ENCODE measurements around the gene HRH1. TPM values are rescaled to one million over a fixed set of nuclear protein-coding genes. Genes with fewer than 3 reads are reported as not detected.

HRH1 gene
- total and polyA plus RNA-seq, 9 donors = 3.4 to 24.1 (median 6.0) TPM

GRCh38 chr3:11282250-11283138, 128.2 kb downstream of the HRH1 start:
- Histone ChIP-seq H3K4me3 (no peak overlapping the region), H3K27ac (peak overlapping the region in 1 of 2 donors; percentile 41), H3K27me3 (no peaks in the 10 kb centered on the region), H3K4me1 (ENCODE audit: insufficient read depth) (peaks cover 12% of the 10 kb centered on the region), H3K9me3 (no peaks in the 10 kb centered on the region), H3K36me3 (no peaks in the 10 kb centered on the region)
- TF ChIP-seq EP300 (IDR thresholded peaks at IDR 0.05) = no peak
- no peak for TF ChIP-seq POLR2A (IDR thresholded peaks at IDR 0.05)
- no peak for TF ChIP-seq CTCF (IDR thresholded peaks at IDR 0.05)
- intact Hi-C loops (cut with DNase I) = no loop called here
- 9 to 13% (median 10%) methylated on average over 5 of the region's 5 CpGs for WGBS, 3 donors
- DNase-seq = peak; percentile 48 to 74 (median 69)

- WGBS, 3 donors = 4 to 13% (median 7%) methylated on average over 1 of the region's 1 CpG
- Histone ChIP-seq H3K36me3 (no peaks in the 10 kb centered on the region), H3K27ac (peak overlapping the region in 1 of 2 donors; percentile 41), H3K27me3 (no peaks in the 10 kb centered on the region), H3K4me1 (ENCODE audit: insufficient read depth) (peaks cover 13% of the 10 kb centered on the region), H3K4me3 (no peak overlapping the region), H3K9me3 (no peaks in the 10 kb centered on the region)
- DNase-seq = no peak
- TF ChIP-seq POLR2A (IDR thresholded peaks at IDR 0.05) (no peak), EP300 (IDR thresholded peaks at IDR 0.05) (no peak), CTCF (IDR thresholded peaks at IDR 0.05) (no peak)
- intact Hi-C loops (cut with DNase I) = no loop called here
Measured at GRCh38 chr3:11283139-11283475, 128.8 kb downstream of the HRH1 start.

GRCh38 chr3:11284011-11284410, 129.7 kb downstream of the HRH1 start:
- intact Hi-C loops (cut with DNase I) = no loop called here
- Histone ChIP-seq H3K36me3 (no peaks in the 10 kb centered on the region), H3K27me3 (no peaks in the 10 kb centered on the region), H3K9me3 (no peaks in the 10 kb centered on the region), H3K4me1 (ENCODE audit: insufficient read depth) (peaks cover 16% of the 10 kb centered on the region), H3K27ac (no peak overlapping the region), H3K4me3 (no peak overlapping the region)
- 91 to 98% (median 97%) methylated on average over 1 of the region's 1 CpG for WGBS, 3 donors
- TF ChIP-seq POLR2A (IDR thresholded peaks at IDR 0.05) (no peak), CTCF (IDR thresholded peaks at IDR 0.05) (no peak), EP300 (IDR thresholded peaks at IDR 0.05) (no peak)
- no peak for DNase-seq

GRCh38 chr3:11285471-11285870, 131.2 kb downstream of the HRH1 start:
- intact Hi-C loops (cut with DNase I) = no loop called here
- Histone ChIP-seq H3K27ac (no peak overlapping the region), H3K36me3 (no peaks in the 10 kb centered on the region), H3K27me3 (no peaks in the 10 kb centered on the region), H3K9me3 (no peaks in the 10 kb centered on the region), H3K4me3 (no peak overlapping the region), H3K4me1 (ENCODE audit: insufficient read depth) (peaks cover 24% of the 10 kb centered on the region)
- DNase-seq = no peak
- WGBS, 3 donors = 52 to 56% (median 53%) methylated on average over 2 of the region's 2 CpGs
- TF ChIP-seq CTCF (IDR thresholded peaks at IDR 0.05) = no peak
- no peak for TF ChIP-seq EP300 (IDR thresholded peaks at IDR 0.05)

Measured in ovary (tissue), 9 donors.